ENCODE results near the gene ADAMTS12.
"Not testable (repeated sequence)": the region's sequence is repeated elsewhere in the genome, so short reads cannot be mapped to it uniquely, and the experiment has no call there.

The ADAMTS12 gene

DNA sequence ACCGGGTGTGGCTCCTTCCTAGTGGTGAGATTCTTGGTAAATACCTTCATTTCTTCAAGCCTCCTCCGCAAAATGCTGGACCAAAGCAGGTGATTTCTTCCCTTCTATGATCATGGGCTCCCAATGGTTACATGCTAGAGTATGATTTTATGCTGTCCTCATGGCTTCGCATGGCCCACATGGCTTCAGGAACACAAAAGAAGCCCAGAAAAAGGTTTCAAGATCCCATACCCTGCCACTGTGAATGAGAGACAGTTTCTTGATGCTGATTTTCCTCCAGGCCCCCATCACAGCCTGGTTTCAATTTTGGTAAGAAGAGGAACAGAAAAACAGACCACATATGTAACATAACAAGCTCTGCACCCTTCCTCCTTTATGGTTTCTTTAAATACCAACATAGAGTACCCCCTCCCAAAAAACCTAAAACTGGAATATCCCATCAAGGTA lies 42.0 kb upstream of the ADAMTS12 start:
- Histone ChIP-seq H3K36me3 (ENCODE audit: control insufficient read depth, insufficient read depth, low read length) (no peaks in the 10 kb centered on the region), H3K4me1 (ENCODE audit: control insufficient read depth, insufficient read depth, low read length) (peaks cover 34% of the 10 kb centered on the region), H3K9ac (ENCODE audit: low read depth, low read length) (no peak overlapping the region), H3K4me3 (ENCODE audit: low read depth, low read length) (no peak overlapping the region), H3K27me3 (ENCODE audit: control insufficient read depth, insufficient read depth, low read length) (peaks cover 18% of the 10 kb centered on the region), H3K9me3 (ENCODE audit: control insufficient read depth, insufficient read depth, low read length) (no peaks in the 10 kb centered on the region), H3K27ac (ENCODE audit: low read depth, low read length) (no peak overlapping the region)

GRCh38 chr5:33931136-33931535 lies 39.3 kb upstream of the ADAMTS12 start:
- Histone ChIP-seq H3K4me1 (ENCODE audit: control insufficient read depth, insufficient read depth, low read length) (peaks cover 46% of the 10 kb centered on the region), H3K9me3 (ENCODE audit: control insufficient read depth, insufficient read depth, low read length) (no peaks in the 10 kb centered on the region), H3K27ac (ENCODE audit: low read depth, low read length) (peak overlapping the region; percentile 53)

GRCh38 chr5:33929925-33930690 lies 38.3 kb upstream of the ADAMTS12 start:
- no peak overlapping the region for H3K9ac ChIP-seq (ENCODE audit: low read depth, low read length)

More at GRCh38 chr5:33931136-33931535, 39.3 kb upstream of the ADAMTS12 start:
- no peak overlapping the region for H3K9ac ChIP-seq (ENCODE audit: low read depth, low read length)
- peaks cover 2% of the 10 kb centered on the region for H3K27me3 ChIP-seq (ENCODE audit: control insufficient read depth, insufficient read depth, low read length)
- H3K36me3 ChIP-seq (ENCODE audit: control insufficient read depth, insufficient read depth, low read length) = no peaks in the 10 kb centered on the region
- H3K4me3 ChIP-seq (ENCODE audit: low read depth, low read length) = peak overlapping the region; percentile 27; the same call in 1 of the 2 replicates

DNA sequence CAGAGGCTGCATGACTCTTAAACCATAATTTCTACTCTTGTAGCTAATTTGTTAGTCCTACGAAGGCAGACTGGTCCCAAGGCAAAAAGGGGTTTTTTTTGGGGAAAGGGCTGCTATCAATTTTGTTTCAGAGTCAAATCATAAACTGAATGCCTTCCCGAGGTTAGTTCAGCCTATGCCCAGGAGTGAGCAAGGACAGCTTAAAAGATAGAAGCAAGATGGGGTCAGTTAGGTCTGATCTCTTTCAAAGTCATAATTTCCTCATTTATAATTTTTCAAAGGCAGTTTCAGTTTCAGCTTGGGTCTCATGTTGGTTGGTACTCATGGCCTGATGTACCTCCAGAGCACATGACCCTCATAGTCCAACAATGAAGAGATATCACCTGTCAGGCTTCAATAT lies 36.5 kb upstream of the ADAMTS12 start:
- Histone ChIP-seq H3K9ac (ENCODE audit: low read depth, low read length) (no peak overlapping the region), H3K9me3 (ENCODE audit: control insufficient read depth, insufficient read depth, low read length) (no peaks in the 10 kb centered on the region), H3K27me3 (ENCODE audit: control insufficient read depth, insufficient read depth, low read length) (no peaks in the 10 kb centered on the region), H3K27ac (ENCODE audit: low read depth, low read length) (no peak overlapping the region), H3K4me3 (ENCODE audit: low read depth, low read length) (no peak overlapping the region), H3K36me3 (ENCODE audit: control insufficient read depth, insufficient read depth, low read length) (no peaks in the 10 kb centered on the region), H3K4me1 (ENCODE audit: control insufficient read depth, insufficient read depth, low read length) (peaks cover 46% of the 10 kb centered on the region)

More at GRCh38 chr5:33929925-33930690, 38.3 kb upstream of the ADAMTS12 start:
- H3K27me3 ChIP-seq (ENCODE audit: control insufficient read depth, insufficient read depth, low read length) = no peaks in the 10 kb centered on the region
- no peaks in the 10 kb centered on the region for H3K36me3 ChIP-seq (ENCODE audit: control insufficient read depth, insufficient read depth, low read length)
- H3K4me1 ChIP-seq (ENCODE audit: control insufficient read depth, insufficient read depth, low read length) = peaks cover 46% of the 10 kb centered on the region
- no peaks in the 10 kb centered on the region for H3K9me3 ChIP-seq (ENCODE audit: control insufficient read depth, insufficient read depth, low read length)
- H3K27ac ChIP-seq (ENCODE audit: low read depth, low read length) = peak overlapping the region; percentile 45
- no peak overlapping the region for H3K4me3 ChIP-seq (ENCODE audit: low read depth, low read length)

GRCh38 chr5:33927685-33928084 lies 35.9 kb upstream of the ADAMTS12 start:
- H3K4me3 ChIP-seq (ENCODE audit: low read depth, low read length) = no peak overlapping the region
- H3K27ac ChIP-seq (ENCODE audit: low read depth, low read length) = no peak overlapping the region
- no peak overlapping the region for H3K9ac ChIP-seq (ENCODE audit: low read depth, low read length)
- H3K4me1 ChIP-seq (ENCODE audit: control insufficient read depth, insufficient read depth, low read length) = peaks cover 46% of the 10 kb centered on the region
- H3K9me3 ChIP-seq (ENCODE audit: control insufficient read depth, insufficient read depth, low read length) = no peaks in the 10 kb centered on the region
- H3K27me3 ChIP-seq (ENCODE audit: control insufficient read depth, insufficient read depth, low read length) = no peaks in the 10 kb centered on the region
- no peaks in the 10 kb centered on the region for H3K36me3 ChIP-seq (ENCODE audit: control insufficient read depth, insufficient read depth, low read length)

DNA sequence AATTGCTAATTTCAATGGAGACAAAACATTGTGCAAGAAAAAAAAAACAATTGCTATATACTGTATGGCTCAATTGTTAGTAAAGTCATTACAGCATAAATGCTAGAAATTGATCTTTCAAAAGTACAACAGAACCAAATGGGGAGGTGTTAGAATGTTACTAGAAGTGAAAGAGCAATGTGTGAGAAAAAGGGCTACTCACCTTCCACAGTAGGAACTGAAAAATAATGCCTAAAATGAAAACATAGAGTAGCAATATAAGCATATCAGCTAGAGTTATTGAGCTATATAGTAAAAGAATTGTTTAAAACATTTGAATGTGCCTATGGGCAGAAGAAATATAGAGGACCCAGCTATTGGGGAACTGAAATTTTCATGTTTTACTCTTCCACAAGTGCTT lies 33.5 kb upstream of the ADAMTS12 start:
- Histone ChIP-seq H3K9ac (ENCODE audit: low read depth, low read length) (no peak overlapping the region), H3K36me3 (ENCODE audit: control insufficient read depth, insufficient read depth, low read length) (no peaks in the 10 kb centered on the region), H3K27ac (ENCODE audit: low read depth, low read length) (no peak overlapping the region), H3K9me3 (ENCODE audit: control insufficient read depth, insufficient read depth, low read length) (no peaks in the 10 kb centered on the region), H3K27me3 (ENCODE audit: control insufficient read depth, insufficient read depth, low read length) (no peaks in the 10 kb centered on the region), H3K4me1 (ENCODE audit: control insufficient read depth, insufficient read depth, low read length) (peaks cover 28% of the 10 kb centered on the region), H3K4me3 (ENCODE audit: low read depth, low read length) (no peak overlapping the region)

DNA sequence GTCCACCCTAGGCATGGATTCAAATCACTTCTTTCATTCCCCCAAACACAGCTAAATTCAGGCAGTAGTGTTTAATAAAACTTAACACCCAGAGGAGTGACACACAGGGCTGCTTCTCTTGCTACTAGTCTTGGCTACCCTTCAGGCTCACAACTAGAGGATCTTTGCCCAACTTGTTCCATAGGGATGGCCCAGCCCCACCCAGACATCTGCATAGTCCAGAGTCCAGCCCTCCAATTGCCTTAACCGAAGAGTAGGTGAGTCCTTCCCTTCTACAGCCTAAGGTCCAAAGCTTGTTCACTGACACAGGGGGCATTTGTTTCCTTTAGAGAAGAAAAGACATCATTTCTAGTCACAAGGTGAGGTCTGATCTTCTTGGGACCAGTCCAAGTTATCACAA lies 29.2 kb upstream of the ADAMTS12 start:
- Histone ChIP-seq H3K36me3 (ENCODE audit: control insufficient read depth, insufficient read depth, low read length) (no peaks in the 10 kb centered on the region), H3K9me3 (ENCODE audit: control insufficient read depth, insufficient read depth, low read length) (no peaks in the 10 kb centered on the region), H3K27ac (ENCODE audit: low read depth, low read length) (no peak overlapping the region), H3K9ac (ENCODE audit: low read depth, low read length) (no peak overlapping the region), H3K4me1 (ENCODE audit: control insufficient read depth, insufficient read depth, low read length) (no peaks in the 10 kb centered on the region), H3K27me3 (ENCODE audit: control insufficient read depth, insufficient read depth, low read length) (no peaks in the 10 kb centered on the region), H3K4me3 (ENCODE audit: low read depth, low read length) (no peak overlapping the region)

DNA sequence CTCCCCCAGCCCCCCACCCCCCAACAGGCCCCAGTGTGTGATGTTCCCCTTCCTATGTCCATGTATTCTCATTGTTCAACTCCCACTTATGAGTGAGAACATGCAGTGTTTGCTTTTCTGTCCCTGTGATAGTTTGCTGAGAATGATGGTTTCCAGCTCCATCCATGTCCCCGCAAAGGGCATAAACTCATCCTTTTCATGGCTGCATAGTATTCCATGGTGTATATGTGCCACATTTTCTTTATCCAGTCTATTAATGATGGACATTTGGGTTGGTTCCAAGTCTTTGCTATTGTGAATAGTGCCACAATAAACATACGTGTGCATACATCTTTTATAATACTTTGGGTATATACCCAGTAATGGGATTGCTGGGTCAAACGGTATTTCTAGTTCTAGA lies 23.1 kb upstream of the ADAMTS12 start:
- not testable (repeated sequence) for H3K4me3 ChIP-seq (ENCODE audit: low read depth, low read length); H3K4me1 ChIP-seq (ENCODE audit: control insufficient read depth, insufficient read depth, low read length); H3K36me3 ChIP-seq (ENCODE audit: control insufficient read depth, insufficient read depth, low read length); H3K9ac ChIP-seq (ENCODE audit: low read depth, low read length); H3K27ac ChIP-seq (ENCODE audit: low read depth, low read length); H3K27me3 ChIP-seq (ENCODE audit: control insufficient read depth, insufficient read depth, low read length); H3K9me3 ChIP-seq (ENCODE audit: control insufficient read depth, insufficient read depth, low read length)

DNA sequence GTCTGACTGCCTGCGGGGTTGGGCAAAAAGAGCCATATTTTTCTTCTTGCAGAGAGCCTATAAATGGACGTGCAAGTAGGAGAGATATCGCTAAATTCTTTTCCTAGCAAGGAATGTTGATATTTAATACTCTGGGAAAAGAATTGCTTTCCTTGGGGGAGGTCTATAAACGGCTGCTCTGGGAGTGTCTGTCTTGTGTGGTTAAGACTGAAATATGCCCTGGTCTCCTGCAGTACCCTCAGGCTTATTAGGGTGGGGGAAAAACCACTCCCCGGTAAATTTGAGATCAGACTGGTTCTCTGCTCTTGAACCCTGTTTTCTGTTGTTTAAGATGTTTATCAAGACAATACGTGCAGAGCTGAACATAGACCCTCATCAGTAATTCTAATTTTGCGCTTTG lies 14.5 kb upstream of the ADAMTS12 start:
- H3K27me3 ChIP-seq (ENCODE audit: control insufficient read depth, insufficient read depth, low read length); H3K4me3 ChIP-seq (ENCODE audit: low read depth, low read length); H3K9ac ChIP-seq (ENCODE audit: low read depth, low read length); H3K4me1 ChIP-seq (ENCODE audit: control insufficient read depth, insufficient read depth, low read length); H3K36me3 ChIP-seq (ENCODE audit: control insufficient read depth, insufficient read depth, low read length); H3K27ac ChIP-seq (ENCODE audit: low read depth, low read length): not testable (repeated sequence)
- H3K9me3 ChIP-seq (ENCODE audit: control insufficient read depth, insufficient read depth, low read length) = peaks cover 18% of the 10 kb centered on the region

DNA sequence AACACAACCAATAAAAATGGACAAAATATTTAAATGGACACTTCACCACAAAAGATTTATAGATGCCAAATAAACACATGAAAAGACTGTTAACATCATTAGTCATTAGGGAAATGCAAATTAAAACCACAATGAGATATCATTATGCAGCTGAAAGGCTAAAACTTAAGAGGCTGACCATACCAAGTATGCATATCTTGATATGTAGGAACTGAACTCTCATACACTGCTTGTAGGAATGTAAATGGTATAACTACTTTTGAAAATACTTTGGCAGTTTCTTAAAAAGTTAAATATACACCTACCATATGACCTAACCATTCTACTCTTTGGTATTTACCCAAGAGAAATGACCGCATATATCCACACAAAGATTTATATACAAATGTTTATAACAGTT lies 13.6 kb upstream of the ADAMTS12 start:
- peaks cover 18% of the 10 kb centered on the region for H3K9me3 ChIP-seq (ENCODE audit: control insufficient read depth, insufficient read depth, low read length)
- H3K4me3 ChIP-seq (ENCODE audit: low read depth, low read length) = no peak overlapping the region
- no peak overlapping the region for H3K9ac ChIP-seq (ENCODE audit: low read depth, low read length)
- H3K4me1 ChIP-seq (ENCODE audit: control insufficient read depth, insufficient read depth, low read length) = no peaks in the 10 kb centered on the region
- no peak overlapping the region for H3K27ac ChIP-seq (ENCODE audit: low read depth, low read length)
- no peaks in the 10 kb centered on the region for H3K36me3 ChIP-seq (ENCODE audit: control insufficient read depth, insufficient read depth, low read length)
- H3K27me3 ChIP-seq (ENCODE audit: control insufficient read depth, insufficient read depth, low read length) = no peaks in the 10 kb centered on the region

DNA sequence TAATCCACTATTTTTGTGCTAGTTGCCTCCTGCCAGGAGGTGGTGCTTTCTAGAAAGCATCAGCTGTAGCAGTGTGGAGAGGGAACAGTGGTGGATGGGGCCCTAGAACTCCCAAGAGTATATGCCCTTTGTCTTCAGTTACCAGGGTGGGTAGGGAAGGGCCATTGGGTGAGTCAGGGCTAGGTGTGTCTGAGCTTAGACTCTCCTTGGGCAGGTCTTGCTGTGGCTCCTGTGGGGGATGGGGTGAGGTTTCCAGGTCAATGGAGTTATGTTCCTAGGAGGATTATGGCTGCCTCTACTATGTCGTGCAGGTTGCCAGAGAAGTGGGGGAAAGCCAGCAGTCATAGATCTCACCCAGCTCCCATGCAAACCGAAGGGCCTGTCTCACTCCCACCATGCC lies 11.3 kb upstream of the ADAMTS12 start:
- Histone ChIP-seq H3K9ac (ENCODE audit: low read depth, low read length) (no peak overlapping the region), H3K36me3 (ENCODE audit: control insufficient read depth, insufficient read depth, low read length) (no peaks in the 10 kb centered on the region), H3K27ac (ENCODE audit: low read depth, low read length) (no peak overlapping the region), H3K4me3 (ENCODE audit: low read depth, low read length) (no peak overlapping the region), H3K9me3 (ENCODE audit: control insufficient read depth, insufficient read depth, low read length) (peaks cover 18% of the 10 kb centered on the region), H3K27me3 (ENCODE audit: control insufficient read depth, insufficient read depth, low read length) (no peaks in the 10 kb centered on the region), H3K4me1 (ENCODE audit: control insufficient read depth, insufficient read depth, low read length) (no peaks in the 10 kb centered on the region)
